ENCODE measurements around the gene ST8SIA6. TPM values are rescaled to one million over a fixed set of nuclear protein-coding genes. Genes with fewer than 3 reads are reported as not detected.

Gene ST8SIA6
- total RNA-seq, 1 experiment from 2014 or later, result 0.19 TPM

- Mint-ChIP-seq H3K36me3 (ENCODE audit: insufficient read depth, unreplicated experiment) (no peaks in the 10 kb centered on the region), H3K4me3 (ENCODE audit: unreplicated experiment) (no peak overlapping the region), H3K4me1 (ENCODE audit: insufficient read depth, unreplicated experiment) (no peaks in the 10 kb centered on the region), H3K27me3 (ENCODE audit: insufficient read depth, unreplicated experiment) (no peaks in the 10 kb centered on the region), H3K27ac (ENCODE audit: low read depth, unreplicated experiment) (no peak overlapping the region), H3K9me3 (ENCODE audit: unreplicated experiment) (no peaks in the 10 kb centered on the region)
- POLR2A ChIA-PET, result no interaction called here
- DNase-seq (ENCODE audit: unreplicated experiment), result no peak
- no peak for TF ChIP-seq CTCF (IDR thresholded peaks at IDR 0.05; ENCODE audit: unreplicated experiment)
- intact Hi-C loops (cut with micrococcal nuclease), result no loop called here
- BruUV-seq (replicated peaks), result no TSS peak
- CTCF ChIA-PET, result no interaction called here
Measured at GRCh38 chr10:17456032-17456548, 1.7 kb upstream of the ST8SIA6 start.

- no peaks in the 10 kb centered on the region for H3K4me1 Mint-ChIP-seq (ENCODE audit: insufficient read depth, unreplicated experiment)
- no peaks in the 10 kb centered on the region for H3K36me3 Mint-ChIP-seq (ENCODE audit: insufficient read depth, unreplicated experiment)
- intact Hi-C loops (cut with micrococcal nuclease), result no loop called here
- no peak for DNase-seq (ENCODE audit: unreplicated experiment)
- no peak overlapping the region for H3K27ac Mint-ChIP-seq (ENCODE audit: low read depth, unreplicated experiment)
- CTCF ChIA-PET, result interaction anchor here (0.6 to 1.6 kb wide), 3 partner anchors 197 to 793 kb away, joined by 3 read pairs; no protein-coding TSS in a partner anchor
- H3K27me3 Mint-ChIP-seq (ENCODE audit: insufficient read depth, unreplicated experiment), result no peaks in the 10 kb centered on the region
- H3K9me3 Mint-ChIP-seq (ENCODE audit: unreplicated experiment), result peaks cover 2% of the 10 kb centered on the region
- POLR2A ChIA-PET, result interaction anchor here (0.9 kb wide), 1 partner anchor 56 kb away, joined by 3 read pairs; no protein-coding TSS in a partner anchor
- no TSS peak for BruUV-seq (replicated peaks)
- TF ChIP-seq CTCF (IDR thresholded peaks at IDR 0.05; ENCODE audit: unreplicated experiment), result no peak
- H3K4me3 Mint-ChIP-seq (ENCODE audit: unreplicated experiment), result peak overlapping the region; percentile 68
Measured at GRCh38 chr10:17455015-17455520, 673 bp upstream of the ST8SIA6 start.

GRCh38 chr10:17453373-17454091 lies 863 bp downstream of the ST8SIA6 start:
- H3K27me3 Mint-ChIP-seq (ENCODE audit: insufficient read depth, unreplicated experiment), result no peaks in the 10 kb centered on the region

More at GRCh38 chr10:17453373-17454091, 863 bp downstream of the ST8SIA6 start:
- CTCF ChIA-PET, result interaction anchor here (0.5 to 1.1 kb wide), 5 partner anchors 12 to 644 kb away, joined by 3 to 5 read pairs (median 3); no protein-coding TSS in a partner anchor
- intact Hi-C loops (cut with micrococcal nuclease), result loop anchor here (1.0 kb wide), 1 partner anchor 146 kb away; no protein-coding TSS in a partner anchor
- Mint-ChIP-seq H3K9me3 (ENCODE audit: unreplicated experiment) (peaks cover 10% of the 10 kb centered on the region), H3K4me1 (ENCODE audit: insufficient read depth, unreplicated experiment) (no peaks in the 10 kb centered on the region), H3K27ac (ENCODE audit: low read depth, unreplicated experiment) (no peak overlapping the region), H3K4me3 (ENCODE audit: unreplicated experiment) (peak overlapping the region; percentile 72), H3K36me3 (ENCODE audit: insufficient read depth, unreplicated experiment) (no peaks in the 10 kb centered on the region)
- no peak for TF ChIP-seq CTCF (IDR thresholded peaks at IDR 0.05; ENCODE audit: unreplicated experiment)
- BruUV-seq (replicated peaks), result no TSS peak
- DNase-seq (ENCODE audit: unreplicated experiment), result peak; percentile 70
- POLR2A ChIA-PET, result interaction anchor here (0.8 to 1.2 kb wide), 2 partner anchors 14 to 24 kb away, joined by 3 to 5 read pairs; no protein-coding TSS in a partner anchor
